Thymus (tissue), 11 donors: ENCODE data around the gene NFIB. TPM values are rescaled to one million over a fixed set of nuclear protein-coding genes. Genes with fewer than 3 reads are reported as not detected.

ENCODE experiments used
- DNase-seq, 9 donors: peaks; one replicate each; pipeline ENCODE4 v3.0.0-alpha.2; 2013; ENCODE audit warnings: low spot score in 9 of 9, low read depth in 6 of 9, missing footprints in 1 of 9
- H3K27ac ChIP-seq, 2 donors: one replicate each; pipeline ENCODE4 v1.5.1; 2013; ENCODE audit warnings: control low read depth in 1 of 2, low read depth in 1 of 2, low read length in 1 of 2, mild to moderate bottlenecking in 1 of 2, moderate library complexity in 1 of 2
- H3K27me3 ChIP-seq, 2 donors: one replicate each; pipeline ENCODE4 v1.5.1; 2013; ENCODE audit warnings: low read length in 1 of 2; ENCODE audit not compliant: control insufficient read depth in 2 of 2, insufficient read depth in 1 of 2
- H3K36me3 ChIP-seq, 2 donors: one replicate each; pipeline ENCODE4 v1.5.1; 2013; ENCODE audit warnings: low read length in 1 of 2, mild to moderate bottlenecking in 1 of 2, moderate library complexity in 1 of 2; ENCODE audit not compliant: control insufficient read depth in 2 of 2, insufficient read depth in 2 of 2
- H3K4me1 ChIP-seq, 2 donors: one replicate each; pipeline ENCODE4 v1.5.1; 2013; ENCODE audit warnings: low read length in 2 of 2; ENCODE audit not compliant: control insufficient read depth in 2 of 2, insufficient read depth in 2 of 2
- H3K4me3 ChIP-seq, 2 donors: one replicate each; pipeline ENCODE4 v1.5.1; 2013; ENCODE audit warnings: low read length in 2 of 2, control low read depth in 1 of 2, mild to moderate bottlenecking in 1 of 2
- H3K9me3 ChIP-seq, 2 donors: one replicate each; pipeline ENCODE4 v1.5.1; 2013; ENCODE audit warnings: low read length in 1 of 2, mild to moderate bottlenecking in 1 of 2; ENCODE audit not compliant: control insufficient read depth in 2 of 2, insufficient read depth in 1 of 2
- WGBS: extraction: QIAGEN DNeasy Blood & Tissue Kit; methylation state at CpG from one replicate; pipeline ENCODE4 v1.1.7; 2013; 5-methylcytosine and 5-hydroxymethylcytosine counted together
- polyA plus RNA-seq: library from polyadenylated mRNA; stranded (reverse); fragments of 200-250 nt; gene quantifications from one replicate; pipeline ENCODE4 v1.2.3, GENCODE V29; 2013
- total RNA-seq: library from RNA; stranded (reverse); fragments of 120-200 nt; gene quantifications from one replicate; pipeline ENCODE4 v1.2.4, GENCODE V29; 2013
- donor health status: healthy.

The NFIB gene
- total and polyA plus RNA-seq, 2 donors = 10.3 to 12.4 TPM

DNA sequence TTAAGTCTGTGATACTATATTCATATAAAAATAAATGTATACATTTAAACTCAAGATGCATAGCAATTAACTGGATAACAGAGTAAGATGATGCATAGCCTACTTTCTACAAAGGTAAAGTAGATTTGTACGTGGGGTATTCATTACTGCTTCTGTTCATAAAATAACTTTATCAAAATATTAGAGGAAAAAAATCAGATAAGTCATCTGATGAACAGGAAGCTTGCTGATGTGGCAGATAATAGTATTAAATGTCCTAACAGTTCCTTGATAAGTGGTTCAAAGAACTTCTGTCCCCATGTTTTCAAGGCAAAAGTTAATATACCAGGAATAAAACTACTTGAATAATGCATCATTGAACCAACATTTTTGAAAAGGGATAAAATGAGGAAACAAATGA lies 123.7 kb downstream of the NFIB start:
- H3K4me1 ChIP-seq = no peaks in the 10 kb centered on the region
- 70% methylated on average over 1 of the region's 1 CpG for WGBS
- no peaks in the 10 kb centered on the region for H3K27me3 ChIP-seq
- no peak for DNase-seq
- no peak overlapping the region for H3K4me3 ChIP-seq
- no peaks in the 10 kb centered on the region for H3K36me3 ChIP-seq
- H3K27ac ChIP-seq = no peak overlapping the region
- no peaks in the 10 kb centered on the region for H3K9me3 ChIP-seq

DNA sequence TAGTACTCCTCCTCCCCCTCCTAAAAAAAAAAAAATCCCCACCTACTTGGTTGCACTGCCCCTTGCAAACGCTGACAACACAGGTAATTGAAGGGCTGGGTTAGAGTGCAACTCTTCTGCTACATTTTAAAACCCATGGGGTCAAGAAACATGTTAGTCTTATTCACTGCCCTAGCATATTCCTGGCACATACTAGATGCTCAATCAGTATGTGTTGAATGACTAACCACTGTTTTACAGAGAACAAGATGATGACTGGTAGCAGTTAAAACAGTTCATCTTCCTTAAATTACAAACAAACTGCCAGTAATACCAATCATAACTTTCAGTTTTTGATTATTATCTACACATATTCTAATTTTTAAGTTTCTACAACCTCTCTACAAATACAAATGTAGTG lies 124.4 kb downstream of the NFIB start:
- H3K4me3 ChIP-seq = no peak overlapping the region
- no peaks in the 10 kb centered on the region for H3K4me1 ChIP-seq
- H3K27me3 ChIP-seq = no peaks in the 10 kb centered on the region

DNA sequence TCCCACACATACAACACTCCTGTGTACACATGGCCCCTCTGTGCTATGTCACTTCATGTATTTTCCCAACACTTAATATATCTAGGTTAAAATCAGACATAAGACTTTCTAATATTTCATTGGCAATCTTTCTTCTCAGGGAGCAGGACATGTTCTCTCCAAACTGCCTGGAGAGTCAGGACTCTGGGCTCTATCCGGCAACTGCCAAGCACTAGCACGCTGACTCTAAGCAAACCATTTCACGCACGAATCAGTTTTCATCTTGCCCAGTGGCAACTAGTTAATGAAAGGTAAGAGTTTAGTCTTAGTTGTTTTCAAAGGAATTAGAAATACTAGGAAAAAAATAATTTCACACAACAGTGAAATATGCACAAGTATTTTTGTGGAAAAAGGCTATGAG lies 124.8 kb downstream of the NFIB start:
- WGBS = 94% methylated on average over 4 of the region's 4 CpGs
- Histone ChIP-seq H3K27ac (no peak overlapping the region), H3K36me3 (no peaks in the 10 kb centered on the region), H3K27me3 (no peaks in the 10 kb centered on the region), H3K4me1 (no peaks in the 10 kb centered on the region), H3K9me3 (no peaks in the 10 kb centered on the region), H3K4me3 (no peak overlapping the region)
- DNase-seq = no peak

More for the DNA sequence above, 124.4 kb downstream of the NFIB start:
- no peaks in the 10 kb centered on the region for H3K9me3 ChIP-seq
- H3K36me3 ChIP-seq = no peaks in the 10 kb centered on the region
- 89% methylated on average over 1 of the region's 1 CpG for WGBS
- DNase-seq = no peak
- H3K27ac ChIP-seq = no peak overlapping the region

- 98% methylated on average over 3 of the region's 3 CpGs for WGBS
- H3K9me3 ChIP-seq = no peaks in the 10 kb centered on the region
- no peaks in the 10 kb centered on the region for H3K4me1 ChIP-seq
- DNase-seq = no peak
- no peak overlapping the region for H3K4me3 ChIP-seq
- no peak overlapping the region for H3K27ac ChIP-seq
- H3K36me3 ChIP-seq = no peaks in the 10 kb centered on the region
- no peaks in the 10 kb centered on the region for H3K27me3 ChIP-seq
Observed at GRCh38 chr9:14188538-14188937, 125.4 kb downstream of the NFIB start.

DNA sequence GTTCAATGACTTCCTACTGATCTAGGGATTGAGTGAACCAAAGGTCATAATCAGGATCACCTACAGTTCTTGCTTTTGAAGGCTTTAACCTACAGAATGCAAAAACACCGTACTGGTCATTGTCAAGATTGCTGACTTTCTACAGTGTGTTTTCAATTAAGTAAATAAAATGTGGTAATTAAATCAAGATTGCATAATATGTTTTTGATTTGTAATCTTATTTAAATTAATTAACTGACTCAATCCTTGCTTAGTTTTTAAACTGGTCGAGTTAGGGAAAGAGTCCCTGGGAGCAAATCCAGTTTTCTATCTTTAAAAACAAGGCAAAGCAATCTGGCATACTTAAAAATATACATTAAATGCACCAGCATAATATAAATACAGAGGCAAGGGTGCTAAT lies 125.9 kb downstream of the NFIB start:
- no peaks in the 10 kb centered on the region for H3K27me3 ChIP-seq
- DNase-seq = no peak
- no peak overlapping the region for H3K27ac ChIP-seq
- 92% methylated on average over 2 of the region's 2 CpGs for whole genome bisulfite sequencing
- H3K4me3 ChIP-seq = no peak overlapping the region
- no peaks in the 10 kb centered on the region for H3K4me1 ChIP-seq
- H3K36me3 ChIP-seq = no peaks in the 10 kb centered on the region
- H3K9me3 ChIP-seq = no peaks in the 10 kb centered on the region

- DNase-seq = no peak
- Histone ChIP-seq H3K27ac (no peak overlapping the region), H3K9me3 (no peaks in the 10 kb centered on the region), H3K4me3 (no peak overlapping the region), H3K4me1 (no peaks in the 10 kb centered on the region), H3K36me3 (no peaks in the 10 kb centered on the region), H3K27me3 (no peaks in the 10 kb centered on the region)
- WGBS = 94% methylated on average over 1 of the region's 1 CpG
Observed at GRCh38 chr9:14186096-14186495, 127.8 kb downstream of the NFIB start.

DNA sequence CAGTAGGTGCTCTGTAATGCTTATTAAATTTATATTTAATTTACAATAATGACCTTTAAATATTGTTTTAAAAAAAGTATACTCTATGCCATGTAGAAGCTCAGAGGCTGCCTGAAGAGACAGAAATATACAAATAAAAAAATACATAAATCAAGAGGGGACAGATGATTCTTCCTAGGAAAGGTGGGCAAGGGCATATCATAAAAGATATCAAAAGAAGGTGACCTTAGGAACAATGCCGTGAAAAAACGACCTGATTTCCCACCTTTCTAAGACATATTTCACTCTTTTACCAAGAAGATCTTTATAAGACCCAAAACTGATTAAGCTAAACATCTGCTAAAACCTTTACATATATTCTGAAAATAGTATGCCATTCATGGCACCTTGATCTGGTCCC lies 128.9 kb downstream of the NFIB start:
- H3K9me3 ChIP-seq = no peaks in the 10 kb centered on the region

DNA sequence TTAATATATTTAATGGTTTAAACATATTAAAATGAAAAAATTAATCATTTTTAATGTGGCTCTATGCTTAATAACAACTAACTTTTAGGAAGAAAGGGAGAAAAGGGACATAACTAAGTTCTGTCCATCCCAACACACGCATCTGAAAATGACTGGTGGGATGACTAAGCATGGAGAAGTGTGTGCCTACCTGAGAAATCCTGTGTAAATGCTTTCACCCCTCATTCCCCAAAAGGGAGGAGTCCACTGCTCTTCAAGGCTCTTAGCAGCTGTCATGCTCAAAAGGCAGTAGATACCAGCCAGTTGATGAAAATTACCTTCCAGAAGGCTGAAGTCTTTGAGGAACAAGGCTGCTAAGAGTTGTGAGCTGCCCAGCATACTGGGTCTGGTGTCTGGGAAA lies 130.9 kb downstream of the NFIB start:
- 91% methylated on average over 1 of the region's 1 CpG for WGBS
- no peak for DNase-seq
- no peak overlapping the region for H3K27ac ChIP-seq

More for the DNA sequence above, 128.9 kb downstream of the NFIB start:
- H3K4me3 ChIP-seq = no peak overlapping the region
- H3K27ac ChIP-seq = no peak overlapping the region
- 94% methylated on average over 2 of the region's 2 CpGs for WGBS
- H3K36me3 ChIP-seq = no peaks in the 10 kb centered on the region
- no peak for DNase-seq
- H3K27me3 ChIP-seq = no peaks in the 10 kb centered on the region
- H3K4me1 ChIP-seq = no peaks in the 10 kb centered on the region

GRCh38 chr9:14180960-14181537 lies 132.9 kb downstream of the NFIB start:
- Histone ChIP-seq H3K27ac (no peak overlapping the region), H3K9me3 (no peaks in the 10 kb centered on the region), H3K27me3 (no peaks in the 10 kb centered on the region), H3K4me3 (no peak overlapping the region), H3K4me1 (no peaks in the 10 kb centered on the region), H3K36me3 (no peaks in the 10 kb centered on the region)
- WGBS = 93% methylated on average over 3 of the region's 3 CpGs
- DNase-seq = no peak

More for the DNA sequence above, 130.9 kb downstream of the NFIB start:
- Histone ChIP-seq H3K4me3 (no peak overlapping the region), H3K27me3 (no peaks in the 10 kb centered on the region), H3K4me1 (no peaks in the 10 kb centered on the region), H3K36me3 (no peaks in the 10 kb centered on the region), H3K9me3 (no peaks in the 10 kb centered on the region)
